ENCODE data around the gene CFAP65. TPM values are rescaled to one million over a fixed set of nuclear protein-coding genes. Genes with fewer than 3 reads are reported as not detected.

The CFAP65 gene
- total RNA-seq, 1 donor from 2014 or later, result not detected

DNA sequence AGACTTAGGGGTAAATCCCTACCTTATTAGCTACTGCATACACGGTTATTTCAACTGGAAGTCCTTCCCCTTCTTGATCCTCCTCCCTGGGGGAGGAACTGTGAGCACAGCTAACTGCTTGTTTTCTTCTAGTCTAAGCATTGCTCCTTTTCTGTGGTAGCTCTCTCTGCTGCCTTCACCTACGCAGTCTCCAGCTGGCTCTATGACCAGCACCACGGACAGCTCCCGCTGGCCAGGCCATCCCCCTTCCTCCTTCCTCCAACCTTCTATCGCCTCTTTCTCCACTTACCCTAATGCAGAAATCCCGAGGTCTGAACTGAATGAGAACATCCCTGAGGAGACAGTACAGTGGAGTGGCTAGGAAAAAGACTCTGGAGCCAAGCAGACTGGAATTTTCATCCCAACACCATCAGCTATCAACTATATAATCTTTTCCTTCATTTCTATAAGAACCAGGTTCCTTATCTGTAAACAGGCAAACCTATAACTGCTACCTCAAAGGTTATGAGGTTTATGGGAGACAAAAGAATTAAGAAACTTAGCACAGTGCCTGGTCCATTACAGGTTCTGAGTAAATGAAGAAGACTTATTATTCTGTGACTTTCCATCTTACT is 4.7 kb upstream of the CFAP65 start:
- Mint-ChIP-seq H3K4me1 (ENCODE audit: low read depth) (peaks cover 5% of the 10 kb centered on the region), H3K27ac (ENCODE audit: unreplicated experiment) (no peak overlapping the region), H3K4me3 (ENCODE audit: unreplicated experiment) (no peak overlapping the region), H3K9me3 (ENCODE audit: low read depth) (no peaks in the 10 kb centered on the region), H3K27me3 (ENCODE audit: low read depth) (peaks cover 70% of the 10 kb centered on the region), H3K36me3 (ENCODE audit: low read depth) (no peaks in the 10 kb centered on the region)
- TF ChIP-seq, protein P1, sequence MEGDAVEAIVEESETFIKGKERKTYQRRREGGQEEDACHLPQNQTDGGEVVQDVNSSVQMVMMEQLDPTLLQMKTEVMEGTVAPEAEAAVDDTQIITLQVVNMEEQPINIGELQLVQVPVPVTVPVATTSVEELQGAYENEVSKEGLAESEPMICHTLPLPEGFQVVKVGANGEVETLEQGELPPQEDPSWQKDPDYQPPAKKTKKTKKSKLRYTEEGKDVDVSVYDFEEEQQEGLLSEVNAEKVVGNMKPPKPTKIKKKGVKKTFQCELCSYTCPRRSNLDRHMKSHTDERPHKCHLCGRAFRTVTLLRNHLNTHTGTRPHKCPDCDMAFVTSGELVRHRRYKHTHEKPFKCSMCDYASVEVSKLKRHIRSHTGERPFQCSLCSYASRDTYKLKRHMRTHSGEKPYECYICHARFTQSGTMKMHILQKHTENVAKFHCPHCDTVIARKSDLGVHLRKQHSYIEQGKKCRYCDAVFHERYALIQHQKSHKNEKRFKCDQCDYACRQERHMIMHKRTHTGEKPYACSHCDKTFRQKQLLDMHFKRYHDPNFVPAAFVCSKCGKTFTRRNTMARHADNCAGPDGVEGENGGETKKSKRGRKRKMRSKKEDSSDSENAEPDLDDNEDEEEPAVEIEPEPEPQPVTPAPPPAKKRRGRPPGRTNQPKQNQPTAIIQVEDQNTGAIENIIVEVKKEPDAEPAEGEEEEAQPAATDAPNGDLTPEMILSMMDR (IDR thresholded peaks at IDR 0.05), result no peak
- DNase-seq (ENCODE audit: low spot score), result no peak

DNA sequence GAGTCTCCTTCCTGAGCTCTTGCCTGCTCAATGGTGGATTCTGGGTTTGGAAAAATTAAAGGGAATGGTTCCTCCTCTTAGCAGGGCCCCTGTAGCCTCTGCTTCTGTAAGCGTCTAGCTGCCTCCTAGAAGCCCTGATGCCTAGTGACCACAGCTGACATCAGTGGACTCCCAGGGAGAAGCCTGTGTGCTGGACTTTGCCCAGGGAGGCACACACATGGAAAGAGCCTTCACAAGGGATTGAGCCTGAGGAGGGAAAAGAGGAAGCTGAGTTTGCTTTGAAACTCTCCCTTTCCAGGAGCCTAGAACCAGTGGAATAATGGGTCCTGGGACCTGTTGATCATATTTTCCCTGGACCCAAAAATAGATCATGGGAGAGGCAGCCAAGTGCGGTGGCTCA is 1.4 kb upstream of the CFAP65 start:
- no peaks in the 10 kb centered on the region for H3K9me3 Mint-ChIP-seq (ENCODE audit: low read depth)
- H3K4me1 Mint-ChIP-seq (ENCODE audit: low read depth), result peaks cover 6% of the 10 kb centered on the region
- TF ChIP-seq, protein P1 (IDR thresholded peaks at IDR 0.05), result no peak
- H3K27me3 Mint-ChIP-seq (ENCODE audit: low read depth), result peaks cover 63% of the 10 kb centered on the region
- H3K27ac Mint-ChIP-seq (ENCODE audit: unreplicated experiment), result no peak overlapping the region
- no peak overlapping the region for H3K4me3 Mint-ChIP-seq (ENCODE audit: unreplicated experiment)
- no peak for DNase-seq (ENCODE audit: low spot score)
- H3K36me3 Mint-ChIP-seq (ENCODE audit: low read depth), result no peaks in the 10 kb centered on the region

GRCh38 chr2:219042157-219042556 is 841 bp upstream of the CFAP65 start:
- no peaks in the 10 kb centered on the region for H3K9me3 Mint-ChIP-seq (ENCODE audit: low read depth)
- H3K27me3 Mint-ChIP-seq (ENCODE audit: low read depth), result peaks cover 63% of the 10 kb centered on the region
- H3K4me3 Mint-ChIP-seq (ENCODE audit: unreplicated experiment), result no peak overlapping the region
- H3K27ac Mint-ChIP-seq (ENCODE audit: unreplicated experiment), result no peak overlapping the region
- H3K36me3 Mint-ChIP-seq (ENCODE audit: low read depth), result no peaks in the 10 kb centered on the region
- TF ChIP-seq, protein P1 (IDR thresholded peaks at IDR 0.05), result no peak
- H3K4me1 Mint-ChIP-seq (ENCODE audit: low read depth), result peaks cover 6% of the 10 kb centered on the region
- DNase-seq (ENCODE audit: low spot score), result no peak

DNA sequence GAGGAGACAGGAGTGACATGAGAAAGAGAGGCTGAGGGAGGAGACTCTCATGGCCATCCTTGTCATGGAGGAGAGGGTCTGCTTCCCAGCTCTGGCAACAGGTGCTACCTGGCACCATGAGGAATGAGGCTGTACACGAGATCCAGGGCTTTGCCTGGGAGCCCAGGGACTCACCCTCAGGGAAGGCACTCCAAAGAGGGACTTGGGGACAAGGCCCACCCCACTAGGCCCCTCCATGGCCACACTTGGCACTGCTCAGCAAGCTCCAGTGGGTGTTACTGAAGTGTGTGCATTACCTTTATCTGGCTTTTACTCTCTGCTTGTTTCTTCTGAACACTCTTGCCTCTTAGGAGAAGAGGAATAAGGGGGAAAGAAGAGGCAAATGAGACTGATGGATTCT is 2.7 kb downstream of the CFAP65 start:
- Mint-ChIP-seq H3K27ac (ENCODE audit: unreplicated experiment) (no peak overlapping the region), H3K36me3 (ENCODE audit: low read depth) (no peaks in the 10 kb centered on the region), H3K4me1 (ENCODE audit: low read depth) (peaks cover 6% of the 10 kb centered on the region), H3K9me3 (ENCODE audit: low read depth) (no peaks in the 10 kb centered on the region), H3K27me3 (ENCODE audit: low read depth) (peaks cover 74% of the 10 kb centered on the region), H3K4me3 (ENCODE audit: unreplicated experiment) (no peak overlapping the region)
- TF ChIP-seq, protein P1 (IDR thresholded peaks at IDR 0.05), result no peak
- DNase-seq (ENCODE audit: low spot score), result no peak

DNA sequence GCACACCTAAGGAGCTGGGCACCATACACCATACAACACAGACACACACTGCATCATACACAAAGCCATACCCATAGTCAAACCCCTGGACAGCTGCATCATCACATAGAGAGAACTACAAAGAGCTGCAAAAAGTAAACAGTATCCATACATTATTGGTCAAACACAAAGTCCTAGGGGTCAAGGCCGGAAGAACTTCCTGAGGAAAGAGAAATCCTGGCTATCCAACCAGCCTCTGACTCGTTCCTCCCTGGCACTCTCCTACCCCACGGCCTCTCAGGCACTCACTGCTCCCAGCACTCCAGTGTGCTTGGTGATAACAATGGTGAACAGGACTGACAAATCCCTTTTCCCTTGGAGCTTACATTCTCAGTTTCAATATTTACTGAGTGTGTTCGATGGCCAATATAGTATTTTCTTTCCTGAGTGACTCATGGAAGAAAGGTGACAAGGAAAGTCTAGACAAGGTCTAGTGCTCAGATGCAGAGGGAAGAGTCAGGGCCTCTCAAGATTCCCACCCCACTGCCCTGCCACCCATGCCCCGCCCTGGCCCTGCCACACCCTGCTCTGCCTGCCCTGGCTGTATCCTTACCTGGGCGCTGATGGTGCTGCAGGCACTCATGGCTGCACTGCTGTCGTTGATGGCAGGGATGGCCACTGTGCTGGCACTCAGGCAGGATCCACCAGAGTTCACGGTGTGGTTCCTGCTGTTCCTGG is 3.4 kb downstream of the CFAP65 start:
- Mint-ChIP-seq H3K9me3 (ENCODE audit: low read depth) (no peaks in the 10 kb centered on the region), H3K4me1 (ENCODE audit: low read depth) (peaks cover 6% of the 10 kb centered on the region), H3K36me3 (ENCODE audit: low read depth) (no peaks in the 10 kb centered on the region), H3K4me3 (ENCODE audit: unreplicated experiment) (no peak overlapping the region), H3K27me3 (ENCODE audit: low read depth) (peaks cover 75% of the 10 kb centered on the region), H3K27ac (ENCODE audit: unreplicated experiment) (no peak overlapping the region)
- TF ChIP-seq, protein P1 (IDR thresholded peaks at IDR 0.05), result no peak
- no peak for DNase-seq (ENCODE audit: low spot score)
